ENCODE data around the gene AKR1A1. TPM values are rescaled to one million over a fixed set of nuclear protein-coding genes. Genes with fewer than 3 reads are reported as not detected.

AKR1A1 gene
- total RNA-seq, 2 experiments from 2014 or later = 140 to 181 TPM

GRCh38 chr1:45568421-45568820 lies 17.8 kb downstream of the AKR1A1 start:
- H3K4me3 Mint-ChIP-seq = no peak overlapping the region
- CTCF ChIA-PET = interaction anchor here (0.6 to 8.3 kb wide), 23 partner anchors 8 to 221 kb away, joined by 3 to 107 read pairs (median 4); partner anchors contain the start of genes AKR1A1, CCDC163, MMACHC and PRDX1
- H3K4me1 Mint-ChIP-seq = no peaks in the 10 kb centered on the region
- intact Hi-C loops (cut with DNase I, micrococcal nuclease) = no loop called here
- ATAC-seq (no peak), DNase-seq (no peak)
- no peaks in the 10 kb centered on the region for H3K9me3 Mint-ChIP-seq (ENCODE audit: low read depth)
- POLR2A ChIA-PET = interaction anchor here (0.6 to 1.5 kb wide), 6 partner anchors 14 to 749 kb away, joined by 3 to 5 read pairs (median 3); partner anchors contain the start of gene PRDX1
- H3K27ac Mint-ChIP-seq = no peak overlapping the region
- peaks cover 31% of the 10 kb centered on the region for H3K36me3 Mint-ChIP-seq (ENCODE audit: low read depth)
- H3K27me3 Mint-ChIP-seq = no peaks in the 10 kb centered on the region

- no peak for ATAC-seq
- ChIA-PET CTCF (interaction anchor here (0.6 to 8.3 kb wide), 21 partner anchors 9 to 380 kb away, joined by 3 to 107 read pairs (median 5); partner anchors contain the start of genes CCDC163, MMACHC and PRDX1), POLR2A (interaction anchor here (0.6 to 1.5 kb wide), 5 partner anchors 14 to 230 kb away, joined by 3 to 5 read pairs (median 4); partner anchors contain the start of gene PRDX1)
- peaks cover 24% of the 10 kb centered on the region for H3K36me3 Mint-ChIP-seq (ENCODE audit: low read depth)
- intact Hi-C loops (cut with DNase I, micrococcal nuclease) = loop anchor here in 1 of 2 experiments (1.0 kb wide), 1 partner anchor 18 kb away; no protein-coding TSS in a partner anchor
- H3K9me3 Mint-ChIP-seq (ENCODE audit: low read depth) = no peaks in the 10 kb centered on the region
- H3K27ac Mint-ChIP-seq = no peak overlapping the region
- H3K27me3 Mint-ChIP-seq = no peaks in the 10 kb centered on the region
- no peak for DNase-seq
- H3K4me3 Mint-ChIP-seq = no peak overlapping the region
- H3K4me1 Mint-ChIP-seq = no peaks in the 10 kb centered on the region
Observed at GRCh38 chr1:45569571-45569961, 18.9 kb downstream of the AKR1A1 start.

- POLR2A ChIA-PET = interaction anchor here (0.6 to 1.4 kb wide), 5 partner anchors 13 to 637 kb away, joined by 3 to 5 read pairs (median 4); partner anchors contain the start of gene PRDX1
- Mint-ChIP-seq H3K9me3 (ENCODE audit: low read depth) (no peaks in the 10 kb centered on the region), H3K27ac (no peak overlapping the region), H3K36me3 (ENCODE audit: low read depth) (peaks cover 24% of the 10 kb centered on the region), H3K4me3 (no peak overlapping the region), H3K4me1 (no peaks in the 10 kb centered on the region), H3K27me3 (no peaks in the 10 kb centered on the region)
- DNase-seq = peak; percentile 82
- ATAC-seq = peak; percentile 99
- CTCF ChIA-PET = interaction anchor here (0.6 to 8.3 kb wide), 29 partner anchors 10 to 570 kb away, joined by 3 to 107 read pairs (median 5); partner anchors contain the start of genes AKR1A1, CCDC163, MMACHC and PRDX1
- intact Hi-C loops (cut with DNase I, micrococcal nuclease) = loop anchor here (1.0 to 5.0 kb wide), 8 partner anchors 19 to 223 kb away; partner anchors contain the start of genes AKR1A1 (in 1 of the 2), CCDC163 (in 1 of the 2), MMACHC (in 1 of the 2) and PRDX1 (in 1 of the 2)
Observed at GRCh38 chr1:45569962-45570581, 19.4 kb downstream of the AKR1A1 start.

- H3K36me3 Mint-ChIP-seq (ENCODE audit: low read depth) = peaks cover 24% of the 10 kb centered on the region
- CTCF ChIA-PET = interaction anchor here (0.6 to 8.3 kb wide), 22 partner anchors 10 to 571 kb away, joined by 3 to 107 read pairs (median 4); partner anchors contain the start of genes AKR1A1, CCDC163, MMACHC and PRDX1
- no peak overlapping the region for H3K4me3 Mint-ChIP-seq
- no peaks in the 10 kb centered on the region for H3K9me3 Mint-ChIP-seq (ENCODE audit: low read depth)
- POLR2A ChIA-PET = interaction anchor here (0.6 to 1.4 kb wide), 2 partner anchors 12 to 637 kb away, joined by 3 to 4 read pairs; no protein-coding TSS in a partner anchor
- no peak overlapping the region for H3K27ac Mint-ChIP-seq
- intact Hi-C loops (cut with DNase I, micrococcal nuclease) = loop anchor here (1.0 to 5.0 kb wide), 7 partner anchors 20 to 223 kb away; partner anchors contain the start of genes AKR1A1 (in 1 of the 2), CCDC163 (in 1 of the 2), MMACHC (in 1 of the 2) and PRDX1 (in 1 of the 2)
- DNase-seq (no peak), ATAC-seq (no peak)
- H3K4me1 Mint-ChIP-seq = no peaks in the 10 kb centered on the region
- no peaks in the 10 kb centered on the region for H3K27me3 Mint-ChIP-seq
Observed at GRCh38 chr1:45570631-45571030, 20.0 kb downstream of the AKR1A1 start.

GRCh38 chr1:45573231-45573804 lies 22.7 kb downstream of the AKR1A1 start:
- DNase-seq (no peak), ATAC-seq (no peak)
- Mint-ChIP-seq H3K27ac (no peak overlapping the region), H3K36me3 (ENCODE audit: low read depth) (peaks cover 11% of the 10 kb centered on the region), H3K9me3 (ENCODE audit: low read depth) (no peaks in the 10 kb centered on the region), H3K4me3 (no peak overlapping the region), H3K27me3 (no peaks in the 10 kb centered on the region), H3K4me1 (no peaks in the 10 kb centered on the region)
- ChIA-PET POLR2A (interaction anchor here (1.3 kb wide), 1 partner anchor 51 kb away, joined by 3 read pairs; the partner anchor contains the start of gene PRDX1), CTCF (interaction anchor here (1.3 to 8.3 kb wide), 2 partner anchors 30 to 62 kb away, joined by 4 to 107 read pairs; no protein-coding TSS in a partner anchor)
- intact Hi-C loops (cut with DNase I, micrococcal nuclease) = loop anchor here in 1 of 2 experiments (5.0 kb wide), 1 partner anchor 226 kb away; no protein-coding TSS in a partner anchor

- intact Hi-C loops (cut with DNase I, micrococcal nuclease) = loop anchor here in 1 of 2 experiments (5.0 kb wide), 1 partner anchor 227 kb away; no protein-coding TSS in a partner anchor
- POLR2A ChIA-PET = no interaction called here
- CTCF ChIA-PET = interaction anchor here (1.2 to 8.3 kb wide), 2 partner anchors 17 to 63 kb away, joined by 3 to 107 read pairs; no protein-coding TSS in a partner anchor
- H3K9me3 Mint-ChIP-seq (ENCODE audit: low read depth) = no peaks in the 10 kb centered on the region
- ATAC-seq = no peak
- no peak overlapping the region for H3K27ac Mint-ChIP-seq
- no peak overlapping the region for H3K4me3 Mint-ChIP-seq
- H3K4me1 Mint-ChIP-seq = no peaks in the 10 kb centered on the region
- H3K36me3 Mint-ChIP-seq (ENCODE audit: low read depth) = peaks cover 11% of the 10 kb centered on the region
- no peak for DNase-seq
- H3K27me3 Mint-ChIP-seq = no peaks in the 10 kb centered on the region
Observed at GRCh38 chr1:45574105-45574626, 23.5 kb downstream of the AKR1A1 start.

GRCh38 chr1:45583264-45583665 lies 32.6 kb downstream of the AKR1A1 start:
- Mint-ChIP-seq H3K27ac (peak overlapping the region; percentile 100), H3K4me1 (peaks cover 20% of the 10 kb centered on the region), H3K9me3 (ENCODE audit: low read depth) (no peaks in the 10 kb centered on the region), H3K36me3 (ENCODE audit: low read depth) (peaks cover 5% of the 10 kb centered on the region), H3K4me3 (peak overlapping the region; percentile 91), H3K27me3 (no peaks in the 10 kb centered on the region)
- ATAC-seq (peak; percentile 84), DNase-seq (peak; percentile 97)
- ChIA-PET POLR2A (interaction anchor here (0.7 to 3.9 kb wide), 10 partner anchors 13 to 861 kb away, joined by 4 to 36 read pairs (median 6); partner anchors contain the start of genes CCDC163, HECTD3, MMACHC and MUTYH), CTCF (interaction anchor here (0.6 to 2.1 kb wide), 7 partner anchors 13 to 103 kb away, joined by 3 to 6 read pairs (median 3); partner anchors contain the start of gene GPBP1L1)
- intact Hi-C loops (cut with DNase I, micrococcal nuclease) = loop anchor here (1.0 to 10.0 kb wide), 12 partner anchors 33 to 909 kb away; partner anchors contain the start of genes AKR1A1 (in 2 of the 2), KIF2C (in 2 of the 2), ARMH1 (in 1 of the 2) and CCDC163 (in 1 of the 2)

- H3K36me3 Mint-ChIP-seq (ENCODE audit: low read depth) = peaks cover 5% of the 10 kb centered on the region
- peak within 1 kb of the TSS; percentile 100 for H3K27ac Mint-ChIP-seq
- H3K4me1 Mint-ChIP-seq = peaks cover 22% of the 10 kb centered on the region
- ChIA-PET POLR2A (interaction anchor here (0.7 to 3.9 kb wide), 14 partner anchors 14 to 862 kb away, joined by 4 to 36 read pairs (median 6); partner anchors contain the start of genes CCDC163, GPBP1L1, HECTD3 and MMACHC), CTCF (interaction anchor here (0.6 to 2.1 kb wide), 9 partner anchors 13 to 278 kb away, joined by 3 to 6 read pairs (median 3); partner anchors contain the start of genes CCDC163 and GPBP1L1)
- ATAC-seq (peak; percentile 67), DNase-seq (peak; percentile 94)
- intact Hi-C loops (cut with DNase I, micrococcal nuclease) = loop anchor here (1.0 to 10.0 kb wide), 20 partner anchors 34 to 910 kb away; partner anchors contain the start of genes AKR1A1 (in 2 of the 2), IPP (in 2 of the 2), KIF2C (in 2 of the 2) and UROD (in 2 of the 2)
- H3K27me3 Mint-ChIP-seq = no peaks in the 10 kb centered on the region
- H3K4me3 Mint-ChIP-seq = peak within 1 kb of the TSS; percentile 91
- H3K9me3 Mint-ChIP-seq (ENCODE audit: low read depth) = no peaks in the 10 kb centered on the region
Observed at GRCh38 chr1:45583666-45584350, 33.2 kb downstream of the AKR1A1 start, which contains the start of gene NASP. TSS of gene NASP (plus strand) at chr1:45584041. CDS start at chr1:45584147, 106 bp downstream.

- ATAC-seq (peak; percentile 45), DNase-seq (peak; percentile 95)
- Mint-ChIP-seq H3K36me3 (ENCODE audit: low read depth) (peaks cover 5% of the 10 kb centered on the region), H3K27ac (peak overlapping the region; percentile 100), H3K4me3 (peak overlapping the region; percentile 91), H3K9me3 (ENCODE audit: low read depth) (no peaks in the 10 kb centered on the region), H3K4me1 (peaks cover 28% of the 10 kb centered on the region), H3K27me3 (no peaks in the 10 kb centered on the region)
- ChIA-PET CTCF (interaction anchor here (0.7 to 1.4 kb wide), 3 partner anchors 85 to 279 kb away, joined by 3 to 4 read pairs (median 3); partner anchors contain the start of gene CCDC163), POLR2A (interaction anchor here (0.6 to 3.9 kb wide), 14 partner anchors 10 to 809 kb away, joined by 3 to 36 read pairs (median 5); partner anchors contain the start of genes CCDC163, GPBP1L1, HECTD3 and MMACHC)
- intact Hi-C loops (cut with DNase I, micrococcal nuclease) = loop anchor here (1.0 to 10.0 kb wide), 12 partner anchors 62 to 850 kb away; partner anchors contain the start of genes UROD (in 2 of the 2), GPBP1L1 (in 1 of the 2), HECTD3 (in 1 of the 2) and IPP (in 1 of the 2)
Observed at GRCh38 chr1:45584351-45585109, 33.9 kb downstream of the AKR1A1 start.

Measured in activated CD4-positive, alpha-beta T cell treated with anti-CD3 and anti-CD28 coated beads for 36 hours (primary cell).